GM19467 (cell line): ENCODE results near the gene SEC14L5.
A peak's percentile ranks its signal among the peaks of the same experiment; 100 is the strongest.

Experiments
- ATAC-seq: cut with Tn5 transposase; IDR thresholded peaks from one replicate; pipeline ENCODE4 v1.9.1; 2021; ENCODE audit warnings: mild to moderate bottlenecking, moderate library complexity; ENCODE audit not compliant: unreplicated experiment

Gene SEC14L5

GRCh38 chr16:4957720-4958509 is at the start of gene SEC14L5:
SEC14L5 (plus strand) TSS chr16:4958330; CDS start chr16:4959324, 994 bp downstream.
- ATAC-seq: peak; percentile 71

- no peak for ATAC-seq
Observed at GRCh38 chr16:4908854-4909401, 49.2 kb upstream of the SEC14L5 start.

GRCh38 chr16:4909825-4910224 is 48.3 kb upstream of the SEC14L5 start:
- no peak for ATAC-seq

GRCh38 chr16:4910828-4911227 is 47.3 kb upstream of the SEC14L5 start:
- ATAC-seq: no peak

DNA sequence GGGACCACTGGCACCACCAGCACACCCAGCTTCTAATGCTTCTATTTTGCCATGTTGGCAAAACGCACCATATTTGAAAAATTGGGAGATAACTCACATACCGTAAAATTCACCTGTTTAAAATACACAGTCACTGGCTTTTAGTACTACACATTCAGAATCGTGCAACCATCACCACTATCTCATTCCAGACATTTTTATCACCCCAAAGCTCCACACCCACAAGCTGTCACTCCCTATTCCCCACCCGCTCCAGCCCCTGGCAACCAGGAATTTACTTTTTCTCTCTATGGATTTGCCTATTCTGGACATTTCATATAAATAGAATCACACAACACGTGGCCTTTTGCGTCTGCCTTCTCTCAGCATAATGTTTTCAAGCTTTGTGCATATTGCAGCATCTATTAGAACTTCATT is 46.2 kb upstream of the SEC14L5 start:
- no peak for ATAC-seq

DNA sequence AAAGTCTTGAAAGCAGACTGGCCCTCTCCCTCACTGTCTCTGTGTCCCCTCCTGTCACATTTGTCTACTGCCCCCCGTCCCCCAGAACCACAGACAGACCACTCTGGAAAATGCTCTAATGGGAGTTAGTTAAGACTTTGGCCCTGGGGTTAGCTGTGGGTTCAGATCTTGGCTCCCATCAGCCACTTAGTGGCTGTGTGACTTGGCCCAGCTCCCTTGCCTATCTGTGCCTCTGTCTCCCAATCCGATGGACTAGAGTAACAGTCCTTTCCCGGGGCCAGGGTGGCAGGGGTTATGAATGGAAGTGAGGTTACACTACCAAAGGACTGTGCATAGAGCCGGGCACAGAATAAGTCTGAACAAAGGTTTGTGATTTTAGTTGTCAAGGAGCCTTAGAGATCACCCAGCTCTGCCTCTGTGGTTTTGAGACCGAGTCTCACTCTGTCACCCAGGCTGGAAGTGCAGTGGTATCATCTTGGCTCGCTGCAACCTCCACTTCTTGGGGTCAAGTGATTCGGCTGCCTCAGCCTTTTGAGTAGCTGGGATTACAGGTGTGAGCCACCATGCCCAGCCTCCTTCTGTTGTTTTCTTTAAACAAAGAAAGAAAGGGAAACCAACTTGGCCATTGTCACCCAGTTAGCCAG is 44.9 kb upstream of the SEC14L5 start:
- ATAC-seq: no peak

GRCh38 chr16:4913774-4914525 is 44.2 kb upstream of the SEC14L5 start:
- ATAC-seq: no peak

GRCh38 chr16:4914528-4915225 is 43.5 kb upstream of the SEC14L5 start:
- no peak for ATAC-seq

GRCh38 chr16:4915226-4915761 is 42.8 kb upstream of the SEC14L5 start:
- ATAC-seq: no peak

DNA sequence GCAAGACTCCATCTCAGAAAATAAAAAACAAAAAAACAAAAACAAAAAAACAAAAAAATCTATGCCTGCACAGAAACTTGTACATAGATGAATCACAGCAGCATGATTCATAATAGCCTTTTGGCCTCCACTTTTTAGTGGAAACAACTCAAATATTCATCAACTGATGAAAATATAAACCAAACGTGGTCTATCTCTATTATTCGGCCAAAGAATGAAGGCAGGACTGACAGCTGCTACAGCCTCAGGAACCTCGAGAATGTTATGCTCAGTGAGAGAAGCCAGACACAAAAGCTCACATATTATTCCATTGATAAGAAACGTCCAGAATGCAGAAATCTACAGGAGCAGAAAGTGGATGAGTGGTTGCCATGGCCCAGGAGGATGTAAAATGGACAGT is 41.0 kb upstream of the SEC14L5 start:
- ATAC-seq: no peak

- ATAC-seq: no peak
Observed at GRCh38 chr16:4918781-4919251, 39.3 kb upstream of the SEC14L5 start.

DNA sequence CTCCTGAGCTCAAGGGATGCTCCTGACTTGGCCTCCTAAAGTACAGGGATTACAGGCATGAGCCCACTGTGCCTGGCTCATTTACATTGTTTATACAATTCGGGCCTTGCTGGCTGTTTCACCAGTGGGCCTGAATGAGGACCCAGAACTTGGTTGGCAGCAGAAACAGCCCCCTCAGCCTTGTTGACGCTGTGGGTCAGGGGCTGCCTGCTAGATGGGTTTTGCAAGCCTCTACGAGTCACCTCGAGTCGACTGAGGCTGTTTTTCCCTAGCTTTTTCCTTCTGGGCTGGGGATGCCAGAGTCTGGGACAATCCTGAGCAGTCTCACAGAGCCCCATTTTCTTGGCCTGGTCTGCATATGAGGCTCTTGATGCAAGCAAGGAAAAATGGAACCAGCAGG is 37.3 kb upstream of the SEC14L5 start:
- no peak for ATAC-seq

DNA sequence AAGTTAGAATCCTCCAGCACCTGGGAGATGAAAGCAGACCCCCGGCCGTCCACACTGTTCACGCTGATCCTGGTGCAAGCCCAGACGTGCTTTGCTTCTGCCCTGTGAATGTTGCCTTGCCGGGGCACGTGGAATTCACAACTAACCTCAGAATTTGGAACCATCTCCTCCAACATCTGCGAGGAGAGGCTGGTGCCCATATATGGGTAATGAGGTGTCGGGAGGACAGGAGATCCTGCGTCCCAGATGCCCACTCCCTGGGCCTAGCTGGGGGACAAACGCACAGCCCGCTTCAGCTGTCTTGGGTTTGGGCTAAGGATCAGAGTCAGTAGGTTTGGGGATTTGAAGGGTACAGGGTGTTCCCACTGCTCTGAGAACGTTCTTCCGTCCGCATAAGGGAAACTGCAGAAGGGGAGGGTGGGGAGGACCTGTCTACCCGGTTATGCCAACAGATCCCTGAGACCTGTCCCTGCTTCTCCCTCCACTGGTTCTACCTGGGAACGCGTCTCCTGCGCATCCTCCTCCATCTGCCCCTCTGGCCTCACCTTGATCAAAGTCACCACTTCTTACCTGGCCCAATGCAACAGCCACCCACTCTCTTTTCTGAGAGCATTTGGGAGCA is 35.3 kb upstream of the SEC14L5 start:
- no peak for ATAC-seq

GRCh38 chr16:4923853-4924252 is 34.3 kb upstream of the SEC14L5 start:
- ATAC-seq: no peak

DNA sequence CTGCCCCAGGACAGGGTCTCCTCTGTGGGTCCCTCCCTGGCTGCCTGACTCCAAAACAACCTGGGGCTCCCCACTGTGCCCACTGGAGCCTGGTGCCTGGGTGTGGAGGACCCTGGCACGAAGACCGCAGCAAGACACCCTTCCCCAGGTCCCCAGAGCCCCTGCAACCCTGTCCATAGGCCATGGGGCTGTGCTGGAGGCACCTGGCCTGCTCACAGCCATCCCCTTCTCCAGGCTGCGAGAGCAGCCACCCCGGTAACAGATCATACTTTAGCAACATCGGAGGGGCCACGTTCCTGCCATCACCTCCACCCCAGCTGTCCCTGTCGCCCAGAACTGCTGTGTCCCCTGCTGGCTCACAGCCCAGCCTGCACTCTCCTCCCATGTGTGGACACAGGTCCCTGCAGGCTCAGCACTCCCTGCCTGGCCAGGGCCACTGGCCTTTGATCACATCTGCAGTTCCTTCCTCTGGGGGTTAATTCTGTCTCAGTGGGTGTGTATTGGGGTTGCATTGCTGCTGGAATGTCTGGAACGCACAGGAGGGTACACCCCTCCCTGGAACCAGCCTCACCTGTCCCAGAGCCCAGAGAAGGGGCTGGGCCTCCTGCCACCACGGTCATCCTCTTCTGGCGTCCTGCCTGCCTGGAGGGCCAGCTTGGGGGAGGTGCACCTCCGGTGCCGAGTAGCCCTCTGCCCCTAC is 33.4 kb upstream of the SEC14L5 start:
- ATAC-seq: no peak

GRCh38 chr16:4925293-4925607 is 32.9 kb upstream of the SEC14L5 start:
- ATAC-seq: no peak

DNA sequence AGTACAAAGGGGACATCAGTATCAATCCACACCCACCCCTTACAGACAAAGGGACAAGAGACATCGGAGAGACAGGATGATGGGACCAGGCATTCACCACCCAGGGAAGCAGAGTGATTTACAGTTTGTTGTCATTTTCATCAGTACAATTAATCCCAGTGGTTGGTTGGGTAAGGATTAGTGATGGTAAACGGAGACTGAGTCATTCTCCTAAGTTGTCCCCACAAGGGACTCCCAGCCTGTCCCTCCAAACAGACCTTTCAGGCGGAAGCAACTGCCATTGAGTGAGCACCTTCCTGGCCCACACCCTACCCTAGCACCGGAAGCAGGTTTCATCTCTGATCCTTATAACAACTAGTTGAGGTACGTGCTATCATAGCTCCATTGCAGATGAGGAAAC is 32.3 kb upstream of the SEC14L5 start:
- ATAC-seq: no peak

GRCh38 chr16:4926928-4927327 is 31.2 kb upstream of the SEC14L5 start:
- no peak for ATAC-seq

- ATAC-seq: no peak
Observed at GRCh38 chr16:4927661-4928060, 30.5 kb upstream of the SEC14L5 start.

GRCh38 chr16:4928227-4928626 is 29.9 kb upstream of the SEC14L5 start:
- ATAC-seq: no peak
